Skin of body (tissue), 3 donors: Measurements from ENCODE around the gene TRIM23. TPM values are rescaled to one million over a fixed set of nuclear protein-coding genes. Genes with fewer than 3 reads are reported as not detected.

Experiments
- DNase-seq: peaks from one replicate; lab custom pipeline; 2025; lab: John Stamatoyannopoulos, UW
- small RNA-seq: library from RNA; depleted of rRNA; stranded (forward); fragments of <200 nt; gene quantifications from one replicate; pipeline ENCODE3, GENCODE V24; 2014; ENCODE audit warnings: low replicate concordance
- total RNA-seq: library from RNA; depleted of rRNA; stranded (reverse); fragments of >200 nt; gene quantifications from one replicate; pipeline ENCODE4 v1.2.3, GENCODE V29; 2014

The TRIM23 gene
- total RNA-seq, 1 donor from 2014 or later: 35.0 TPM

DNA sequence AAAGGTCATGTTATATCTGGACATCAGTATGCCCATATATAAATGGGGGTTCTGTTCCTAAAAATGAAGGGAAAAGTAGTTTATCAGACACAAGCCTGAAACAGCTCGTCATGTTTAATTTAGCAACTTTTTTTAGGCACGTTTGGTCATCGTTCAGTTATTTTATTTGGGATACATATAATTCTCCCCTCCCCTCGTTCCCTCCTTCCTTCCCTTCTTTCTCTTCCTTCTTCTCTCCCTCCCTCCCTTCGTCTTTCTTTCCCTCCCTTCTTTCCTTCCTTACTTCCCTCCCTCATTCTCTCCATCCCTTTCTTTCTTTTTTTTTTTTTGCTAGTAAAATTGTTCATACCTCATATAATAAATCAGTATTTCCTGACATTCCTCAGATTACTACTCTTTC, 57.6 kb downstream of the TRIM23 start:
- DNase-seq: no peak

DNA sequence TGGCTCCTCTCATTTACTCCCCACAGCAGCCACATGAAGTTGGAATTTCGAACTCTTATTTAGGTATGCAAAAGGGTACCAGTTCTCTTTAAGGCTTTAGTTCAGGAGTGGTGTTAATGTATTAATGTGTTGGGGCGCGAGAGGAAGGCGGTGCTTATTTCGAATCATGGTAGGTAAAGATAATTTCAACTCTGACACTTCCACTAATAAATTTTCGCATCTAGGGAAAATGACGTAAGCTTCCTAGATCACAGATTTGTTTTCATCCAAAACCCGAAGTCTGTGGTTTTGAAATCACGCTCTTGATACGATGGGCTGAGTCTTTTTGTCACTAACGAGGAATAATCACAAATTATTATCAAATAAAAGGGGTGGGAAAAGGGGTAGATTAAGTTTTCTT, 60.4 kb downstream of the TRIM23 start:
- no peak for DNase-seq

DNA sequence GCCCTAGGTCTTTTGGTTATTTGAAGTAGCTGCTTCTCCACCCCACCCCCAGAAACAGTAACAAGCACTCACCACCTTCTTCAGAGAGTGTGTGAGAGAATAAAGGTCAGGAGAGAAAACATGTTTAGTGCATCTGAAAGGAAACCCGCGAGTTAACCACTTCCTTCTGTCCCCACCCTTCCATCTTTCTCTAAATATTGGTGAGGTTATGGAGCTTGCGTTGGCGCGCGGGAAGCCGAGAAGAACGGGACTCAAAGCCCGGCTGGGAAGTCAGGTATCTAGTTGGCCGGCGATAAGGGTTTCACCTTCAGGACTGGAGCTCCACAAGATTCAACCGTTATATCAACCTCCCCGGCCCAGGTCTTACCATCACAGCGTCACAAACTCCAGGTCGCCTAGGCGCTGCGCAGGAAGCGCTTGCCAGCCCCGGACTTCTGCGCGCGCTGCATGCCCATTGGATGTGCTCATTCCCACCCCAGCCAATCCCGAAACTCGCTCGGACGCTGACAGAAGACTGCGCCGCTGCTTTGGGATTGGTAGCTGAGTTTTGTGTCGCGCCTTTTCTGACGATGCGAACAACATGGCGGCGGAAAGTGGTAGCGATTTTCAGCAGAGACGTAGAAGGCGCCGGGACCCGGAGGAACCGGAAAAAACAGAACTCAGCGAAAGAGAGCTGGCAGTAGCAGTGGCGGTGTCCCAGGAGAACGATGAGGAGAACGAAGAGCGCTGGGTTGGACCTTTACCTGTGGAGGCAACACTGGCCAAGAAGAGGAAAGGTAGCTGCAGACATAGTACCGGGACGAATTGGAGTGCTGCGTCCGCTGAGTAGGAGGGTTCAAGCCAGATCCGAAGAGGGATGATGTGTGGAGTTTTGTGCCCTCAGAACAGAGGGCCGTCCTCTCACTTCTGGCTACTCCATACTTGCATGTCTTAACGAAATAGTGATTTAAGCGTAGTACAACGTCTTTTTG, 61.1 kb downstream of the TRIM23 start, which contains the start of the genes CENPK and PPWD1:
TSS of gene CENPK (minus strand) at position 438 of the 971 bp plus-strand sequence. CDS start 8,261 bp downstream, outside the sequence.
TSS of gene PPWD1 (plus strand) at position 566 of the 971 bp plus-strand sequence. CDS start at position 581, 15 bp downstream.
- peak; percentile 95 for DNase-seq

DNA sequence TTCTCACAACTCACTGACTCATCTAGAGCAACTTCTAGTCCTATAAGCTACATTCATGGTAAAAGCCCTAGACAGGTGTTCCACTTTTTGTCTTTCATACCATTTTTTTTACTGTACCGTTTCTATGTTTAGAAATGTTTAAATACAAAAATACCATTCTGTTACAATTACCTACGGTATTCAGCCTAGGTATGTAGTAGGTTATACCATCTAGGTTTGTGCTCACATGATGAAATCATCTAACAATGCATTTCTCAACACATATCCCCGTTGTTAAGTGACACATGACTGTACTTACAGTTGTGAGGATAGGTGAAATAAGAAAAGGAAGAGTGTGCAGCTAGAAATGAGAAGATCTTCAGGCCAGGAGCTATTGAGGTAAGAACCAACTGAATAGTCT, 67.4 kb downstream of the TRIM23 start:
- DNase-seq: no peak

DNA sequence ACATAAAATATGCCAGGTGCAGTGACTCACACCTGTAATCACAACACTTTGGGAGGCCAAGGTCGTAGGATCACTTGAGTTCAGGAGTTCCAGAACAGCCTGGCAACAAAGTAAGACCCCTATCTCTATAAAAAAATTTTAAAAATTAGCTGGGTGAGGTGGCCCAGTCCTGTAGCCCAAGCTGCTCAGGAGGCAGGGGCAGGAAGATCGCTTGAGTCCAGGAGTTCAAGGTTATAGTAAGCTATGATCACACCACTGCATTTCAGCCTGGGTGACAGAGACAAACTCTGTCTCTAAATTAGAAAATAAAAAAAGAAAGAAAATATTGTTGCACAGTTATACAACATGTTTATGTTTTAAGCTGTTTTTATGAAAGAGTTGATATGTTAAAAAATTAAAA, 68.0 kb downstream of the TRIM23 start:
- no peak for DNase-seq

DNA sequence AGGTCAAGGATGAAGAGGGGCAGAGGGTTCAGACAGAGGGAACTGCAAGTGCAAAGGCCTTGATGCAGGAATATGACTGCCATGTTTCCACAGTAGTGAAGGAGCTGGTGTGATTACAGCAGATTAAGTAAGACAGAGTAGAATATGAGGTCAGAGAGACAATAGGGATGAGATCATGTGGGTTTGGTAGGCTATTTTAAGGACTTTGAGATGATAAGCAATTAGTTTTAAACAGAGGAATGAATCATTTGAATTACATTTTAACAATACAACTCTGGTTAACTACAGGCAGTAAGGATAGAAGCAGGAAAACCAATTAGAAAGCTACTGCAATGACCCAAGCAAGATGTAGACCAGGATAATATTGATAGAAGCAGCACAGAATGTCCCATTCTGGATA, 68.8 kb downstream of the TRIM23 start:
- DNase-seq: no peak

DNA sequence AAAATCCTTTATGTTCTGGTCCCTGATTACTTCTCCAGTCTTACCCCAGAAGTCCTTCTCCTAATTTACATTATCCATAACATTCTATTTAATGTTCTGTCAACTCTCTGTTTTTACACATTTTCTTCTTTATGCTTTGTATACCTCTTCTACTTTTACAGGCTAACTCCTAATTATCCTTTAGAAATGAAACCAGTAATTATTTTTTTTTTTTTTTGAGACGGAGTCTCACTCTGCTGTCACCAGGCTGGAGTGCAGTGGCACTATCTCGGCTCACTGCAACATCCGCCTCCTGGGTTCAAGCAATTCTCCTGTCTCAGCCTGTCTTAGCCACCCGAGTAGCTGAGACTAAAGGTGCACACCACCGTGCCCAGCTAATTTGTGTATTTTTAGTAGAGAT, 70.2 kb downstream of the TRIM23 start:
- no peak for DNase-seq

DNA sequence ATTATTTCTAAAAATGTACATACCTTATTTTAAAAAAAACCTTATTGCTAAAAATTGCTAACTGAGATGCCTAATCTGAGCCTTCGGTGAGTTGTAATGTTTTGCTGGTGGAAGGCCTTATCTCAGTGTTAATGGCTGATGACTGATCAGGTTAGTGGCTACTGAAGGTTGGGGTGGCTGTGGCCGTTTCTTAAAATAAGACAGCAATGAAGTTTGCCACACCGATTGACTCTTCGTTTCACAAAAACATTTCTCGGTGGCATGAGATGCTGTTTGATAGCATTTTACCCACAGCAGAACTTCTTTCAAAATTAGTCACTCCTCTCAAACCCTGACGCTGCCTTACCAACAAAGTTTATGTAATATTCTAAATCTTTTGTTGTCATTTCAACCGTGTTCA, 75.9 kb downstream of the TRIM23 start:
- no peak for DNase-seq

DNA sequence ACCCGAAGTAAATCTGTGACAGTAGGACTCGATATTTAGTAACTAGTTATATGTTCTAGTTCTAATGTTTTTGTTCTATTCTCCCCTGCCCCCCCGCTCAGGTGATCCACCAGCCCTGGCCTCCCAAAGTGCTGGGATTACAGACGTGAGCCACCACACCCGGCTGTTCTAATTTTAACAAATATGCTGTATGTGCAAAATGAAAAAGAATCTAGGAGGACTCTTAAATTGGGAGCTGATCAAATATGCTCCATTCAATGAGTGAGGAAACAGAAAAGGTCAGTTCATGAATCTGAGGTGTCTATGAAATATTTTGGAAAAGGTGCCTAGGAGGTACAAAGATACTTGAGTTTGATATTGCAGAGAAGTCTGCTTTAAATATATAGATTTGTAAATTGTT, 78.0 kb downstream of the TRIM23 start:
- DNase-seq: no peak

DNA sequence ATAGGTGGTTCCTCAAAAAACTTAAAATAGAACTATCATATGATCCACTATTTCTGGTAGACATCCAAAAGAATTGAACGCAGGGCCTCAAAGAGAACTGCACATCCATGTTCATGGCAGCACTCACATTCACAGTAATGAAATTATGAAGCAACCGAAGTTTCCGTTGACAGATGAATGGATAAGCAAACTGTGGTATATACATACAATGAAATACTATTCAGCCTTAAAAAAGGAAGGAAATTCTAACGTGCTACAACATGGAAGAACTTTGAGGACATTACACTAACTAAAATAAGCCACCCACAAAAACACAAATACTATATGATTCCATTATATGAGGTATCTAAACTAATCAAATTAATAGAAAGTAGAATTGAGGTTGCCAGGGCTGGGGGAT, 79.7 kb downstream of the TRIM23 start:
- no peak for DNase-seq

DNA sequence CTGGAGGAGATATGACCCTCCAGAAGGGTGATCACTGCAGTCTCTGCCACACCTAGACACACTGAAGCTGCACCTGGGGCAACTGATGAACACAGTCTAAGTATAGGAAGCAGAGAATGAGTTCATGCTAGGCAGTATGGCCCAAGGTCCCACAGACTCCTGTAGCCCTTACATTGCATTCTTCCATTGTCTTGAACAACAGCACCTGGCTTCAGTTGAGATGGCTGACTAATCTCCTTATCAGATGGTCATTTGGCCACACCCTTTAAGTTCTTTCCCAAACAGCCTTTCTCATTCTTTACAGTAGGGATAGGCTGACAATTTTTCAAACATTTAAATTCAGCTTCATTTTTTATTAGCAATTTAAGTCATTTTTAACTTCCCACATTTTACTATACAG, 84.3 kb downstream of the TRIM23 start:
- DNase-seq: no peak

Small RNAs within 50 kb of the gene (small RNA-seq; reads per million reads assigned to genes)
- not detected for gene RNU6-540P

Other genes with a start within 250 kb of the TRIM23 start
- gene ADAMTS6, start 142.4 kb downstream of the TRIM23 start, total RNA-seq: 7.0 TPM
- gene CENPK, start 61.2 kb downstream of the TRIM23 start, total RNA-seq: 20.3 TPM
- 77.7 TPM for gene PPWD1, start 61.0 kb downstream of the TRIM23 start, total RNA-seq
- gene SHLD3, start 694 bp upstream of the TRIM23 start, total RNA-seq: 4.2 TPM
- gene TRAPPC13, start 694 bp upstream of the TRIM23 start, total RNA-seq: 26.3 TPM
- 7.3 TPM for gene SGTB, start 97.8 kb upstream of the TRIM23 start, total RNA-seq
- 16.0 TPM for gene NLN, start 97.9 kb upstream of the TRIM23 start, total RNA-seq